ENCODE data around the gene ZFP3. TPM values are rescaled to one million over a fixed set of nuclear protein-coding genes. Genes with fewer than 3 reads are reported as not detected.
"Not testable (repeated sequence)": the region's sequence is repeated elsewhere in the genome, so short reads cannot be mapped to it uniquely, and the experiment has no call there.

Gene ZFP3
- total RNA-seq, 3 donors from 2014 or later, result 3.7 to 8.8 (median 4.9) TPM

DNA sequence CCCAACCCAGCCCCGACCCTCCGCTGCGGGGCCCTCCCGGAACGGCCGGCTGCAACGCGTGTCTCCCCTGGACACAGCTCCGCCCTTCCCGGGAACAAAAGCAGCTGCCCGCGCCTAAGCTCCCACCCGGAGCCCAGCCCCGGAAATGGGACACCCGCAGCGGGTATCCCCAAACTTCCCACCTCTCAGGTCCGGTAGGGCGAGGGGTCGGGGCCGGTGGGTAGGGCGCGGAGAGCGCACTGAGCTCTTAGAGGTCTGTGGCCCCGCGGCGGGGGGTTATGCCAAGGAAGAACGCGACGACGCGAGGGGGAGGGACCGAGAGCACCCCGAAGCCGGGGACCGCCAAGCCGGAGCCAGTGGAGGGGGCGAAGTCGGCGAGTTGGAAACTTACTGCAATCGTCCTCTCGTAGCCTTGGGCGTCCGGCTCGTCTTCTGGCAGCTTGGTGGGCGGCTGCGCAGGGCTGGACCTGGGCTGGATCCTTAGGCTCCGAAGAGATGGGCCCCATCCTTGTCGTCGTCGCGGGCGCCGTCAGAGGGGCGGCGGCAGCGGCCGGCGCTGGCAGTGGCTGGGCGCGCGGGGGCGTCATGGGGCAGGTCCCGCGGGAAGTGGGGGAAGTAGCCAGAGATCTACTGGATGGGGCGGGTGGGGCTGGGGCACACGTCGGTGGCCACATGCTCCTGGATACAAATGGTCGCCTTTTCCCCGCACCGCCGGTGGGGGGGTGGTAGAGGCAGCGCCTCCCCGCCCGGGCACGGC lies 44.5 kb downstream of the ZFP3 start:
- peaks cover 0 to 6% of the 10 kb centered on the region in 2 donors for H3K27me3 ChIP-seq
- no peaks in the 10 kb centered on the region for H3K36me3 ChIP-seq
- H3K4me1 ChIP-seq, result no peaks in the 10 kb centered on the region
- TF ChIP-seq, protein P1, sequence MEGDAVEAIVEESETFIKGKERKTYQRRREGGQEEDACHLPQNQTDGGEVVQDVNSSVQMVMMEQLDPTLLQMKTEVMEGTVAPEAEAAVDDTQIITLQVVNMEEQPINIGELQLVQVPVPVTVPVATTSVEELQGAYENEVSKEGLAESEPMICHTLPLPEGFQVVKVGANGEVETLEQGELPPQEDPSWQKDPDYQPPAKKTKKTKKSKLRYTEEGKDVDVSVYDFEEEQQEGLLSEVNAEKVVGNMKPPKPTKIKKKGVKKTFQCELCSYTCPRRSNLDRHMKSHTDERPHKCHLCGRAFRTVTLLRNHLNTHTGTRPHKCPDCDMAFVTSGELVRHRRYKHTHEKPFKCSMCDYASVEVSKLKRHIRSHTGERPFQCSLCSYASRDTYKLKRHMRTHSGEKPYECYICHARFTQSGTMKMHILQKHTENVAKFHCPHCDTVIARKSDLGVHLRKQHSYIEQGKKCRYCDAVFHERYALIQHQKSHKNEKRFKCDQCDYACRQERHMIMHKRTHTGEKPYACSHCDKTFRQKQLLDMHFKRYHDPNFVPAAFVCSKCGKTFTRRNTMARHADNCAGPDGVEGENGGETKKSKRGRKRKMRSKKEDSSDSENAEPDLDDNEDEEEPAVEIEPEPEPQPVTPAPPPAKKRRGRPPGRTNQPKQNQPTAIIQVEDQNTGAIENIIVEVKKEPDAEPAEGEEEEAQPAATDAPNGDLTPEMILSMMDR (IDR thresholded peaks at IDR 0.05), result no peak
- TF ChIP-seq POLR2A (IDR thresholded peaks at IDR 0.05), result no peak
- no peak for TF ChIP-seq POLR2AphosphoS5 (IDR thresholded peaks at IDR 0.05)
- peak overlapping the region; percentile 36 to 72 for H3K27ac ChIP-seq
- H3K9me3 ChIP-seq, result no peaks in the 10 kb centered on the region
- intact Hi-C loops (cut with DNase I; ENCODE audit: low total_unique reads), result no loop called here
- DNase-seq (ENCODE audit: low spot score in 2 of 2), result peak in 1 of 2 donors; percentile 43
- H3K4me3 ChIP-seq, result peak overlapping the region; percentile 47 to 83 (median 64)

DNA sequence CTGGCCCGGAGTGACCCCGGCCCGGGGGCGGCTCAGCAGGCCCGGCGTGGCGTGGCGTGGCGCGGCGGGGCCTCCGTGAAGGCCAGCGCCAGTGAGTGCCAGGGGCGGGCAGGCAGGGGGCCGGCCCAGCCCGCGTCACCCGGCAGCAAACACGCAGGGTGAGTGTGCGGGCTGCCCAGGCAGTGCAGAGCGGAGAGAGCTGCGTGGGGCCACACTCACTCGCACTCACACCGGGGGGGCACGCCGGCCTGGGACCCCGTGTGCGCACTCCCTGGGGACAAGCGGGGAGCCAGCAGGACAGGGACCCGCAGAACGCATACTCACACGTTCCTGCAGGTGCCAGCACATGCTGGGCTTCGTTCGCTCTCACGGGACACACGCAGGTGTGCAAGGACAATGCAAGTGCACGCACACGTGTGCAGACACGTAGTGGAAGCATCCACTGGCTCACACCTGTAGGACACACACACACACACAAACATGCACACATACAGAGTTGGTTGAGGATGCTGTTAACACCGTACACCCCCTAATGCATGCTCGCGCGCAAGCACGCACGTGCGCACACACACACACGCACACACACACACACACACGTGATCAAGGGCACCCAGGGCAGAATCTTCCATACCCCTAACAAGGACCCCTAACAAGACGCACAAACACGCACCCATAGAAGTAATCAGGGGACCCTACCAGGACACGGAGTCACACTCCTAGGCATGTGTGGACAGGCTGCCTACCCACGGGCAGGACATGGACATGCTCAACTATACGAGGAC lies 45.3 kb downstream of the ZFP3 start:
- H3K4me1 ChIP-seq, result no peaks in the 10 kb centered on the region
- TF ChIP-seq POLR2AphosphoS5 (IDR thresholded peaks at IDR 0.05) (no peak), POLR2A (IDR thresholded peaks at IDR 0.05) (no peak)
- TF ChIP-seq, protein P1 (IDR thresholded peaks at IDR 0.05), result no peak
- peak overlapping the region in 1 of 2 donors; percentile 72 for H3K27ac ChIP-seq
- no peaks in the 10 kb centered on the region for H3K36me3 ChIP-seq
- intact Hi-C loops (cut with DNase I; ENCODE audit: low total_unique reads), result no loop called here
- H3K27me3 ChIP-seq, result no peaks in the 10 kb centered on the region
- peak overlapping the region; percentile 47 to 83 (median 64) for H3K4me3 ChIP-seq
- peak in 1 of 2 donors; percentile 16 for DNase-seq (ENCODE audit: low spot score in 2 of 2)
- no peaks in the 10 kb centered on the region for H3K9me3 ChIP-seq

GRCh38 chr17:5124125-5124760 lies 46.0 kb downstream of the ZFP3 start:
- H3K4me1 ChIP-seq; H3K9me3 ChIP-seq; H3K27ac ChIP-seq; H3K27me3 ChIP-seq; intact Hi-C loops (cut with DNase I; ENCODE audit: low total_unique reads); H3K36me3 ChIP-seq; H3K4me3 ChIP-seq: not testable (repeated sequence)
- peak in 1 of 2 donors; percentile 12 for DNase-seq (ENCODE audit: low spot score in 2 of 2)

DNA sequence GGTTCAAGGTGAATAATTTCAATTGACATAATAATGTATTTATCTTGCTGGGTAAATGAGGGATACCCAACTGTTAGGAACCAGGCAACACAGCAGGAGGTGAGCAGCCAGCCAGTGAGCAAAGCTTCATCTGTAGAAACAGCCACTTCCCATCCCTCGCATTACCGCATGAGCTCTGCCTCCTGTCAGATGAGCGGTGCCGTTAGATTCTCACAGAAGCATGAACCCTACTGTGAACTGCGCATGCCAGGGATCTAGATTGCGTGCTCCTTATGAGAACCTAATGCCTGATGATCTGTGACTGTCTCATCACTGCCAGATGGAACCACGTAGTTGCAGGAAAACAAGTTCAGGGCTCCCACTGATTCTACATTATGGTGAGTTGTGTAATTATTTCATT lies 46.6 kb downstream of the ZFP3 start:
- not testable (repeated sequence) for H3K27me3 ChIP-seq

DNA sequence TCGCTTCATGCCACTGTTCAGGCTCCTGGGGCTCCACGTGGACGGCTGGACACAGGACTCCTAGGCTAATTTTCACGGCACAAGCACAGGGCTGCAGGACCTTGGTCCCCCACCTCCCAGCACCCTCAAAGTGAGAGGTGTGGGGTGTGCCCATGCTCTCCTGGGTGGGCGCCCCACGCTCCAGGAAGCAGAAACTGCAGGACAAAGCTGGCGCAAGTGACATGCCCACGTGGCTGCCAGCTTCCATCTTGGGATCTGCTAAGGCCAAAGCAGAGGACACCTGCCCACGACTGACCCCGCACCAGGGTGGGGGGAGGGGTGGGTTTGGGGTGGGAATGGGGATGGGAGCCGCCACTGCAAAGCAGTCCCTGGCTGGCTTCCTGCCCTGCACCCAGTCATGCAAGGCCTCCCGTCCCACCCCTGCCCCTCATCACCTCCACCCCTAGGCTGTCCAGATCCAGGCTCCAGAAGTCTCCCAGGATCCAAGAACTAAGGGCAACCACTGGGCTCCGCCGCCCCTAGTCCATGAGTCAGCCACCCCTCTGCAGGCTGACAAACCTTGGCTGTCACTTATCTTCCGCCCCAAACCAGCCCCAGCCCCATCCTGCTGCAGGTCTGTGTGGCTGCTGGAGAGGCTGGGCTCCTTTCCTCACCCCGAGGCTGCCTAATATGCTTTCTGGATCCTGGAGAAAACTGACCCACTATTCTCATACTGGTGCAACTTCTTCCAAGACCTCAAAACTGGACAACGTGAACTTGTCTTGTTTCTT lies 48.6 kb downstream of the ZFP3 start:
- no peaks in the 10 kb centered on the region for H3K36me3 ChIP-seq
- peak in 1 of 2 donors; percentile 7 for DNase-seq (ENCODE audit: low spot score in 2 of 2)
- no peaks in the 10 kb centered on the region for H3K4me1 ChIP-seq
- intact Hi-C loops (cut with DNase I; ENCODE audit: low total_unique reads), result no loop called here
- H3K4me3 ChIP-seq, result no peak overlapping the region
- H3K27ac ChIP-seq, result no peak overlapping the region
- no peaks in the 10 kb centered on the region for H3K27me3 ChIP-seq
- TF ChIP-seq POLR2A (IDR thresholded peaks at IDR 0.05) (no peak), POLR2AphosphoS5 (IDR thresholded peaks at IDR 0.05) (no peak)
- TF ChIP-seq, protein P1 (IDR thresholded peaks at IDR 0.05), result no peak
- no peaks in the 10 kb centered on the region for H3K9me3 ChIP-seq

More for the DNA sequence above, 46.6 kb downstream of the ZFP3 start:
- H3K4me3 ChIP-seq; H3K36me3 ChIP-seq; H3K4me1 ChIP-seq; intact Hi-C loops (cut with DNase I; ENCODE audit: low total_unique reads); H3K9me3 ChIP-seq; H3K27ac ChIP-seq: not testable (repeated sequence)
- DNase-seq (ENCODE audit: low spot score in 2 of 2), result peak in 1 of 2 donors; percentile 5
